SK-N-MC (cell line): ENCODE data around the gene GRK4.

ENCODE experiments used
- EZH2 ChIP-seq: fragments of 200-600 bp; sonication (generic); IDR thresholded peaks from one replicate; pipeline ENCODE4 v1.6.1; 2017; ENCODE audit warnings: antibody characterized with exemption
- POLR2AphosphoS5 ChIP-seq: IDR thresholded peaks from 2 replicates; pipeline ENCODE4 v1.6.1; 2012; ENCODE audit warnings: mild to moderate bottlenecking, low read depth, low read length, borderline replicate concordance

DNA sequence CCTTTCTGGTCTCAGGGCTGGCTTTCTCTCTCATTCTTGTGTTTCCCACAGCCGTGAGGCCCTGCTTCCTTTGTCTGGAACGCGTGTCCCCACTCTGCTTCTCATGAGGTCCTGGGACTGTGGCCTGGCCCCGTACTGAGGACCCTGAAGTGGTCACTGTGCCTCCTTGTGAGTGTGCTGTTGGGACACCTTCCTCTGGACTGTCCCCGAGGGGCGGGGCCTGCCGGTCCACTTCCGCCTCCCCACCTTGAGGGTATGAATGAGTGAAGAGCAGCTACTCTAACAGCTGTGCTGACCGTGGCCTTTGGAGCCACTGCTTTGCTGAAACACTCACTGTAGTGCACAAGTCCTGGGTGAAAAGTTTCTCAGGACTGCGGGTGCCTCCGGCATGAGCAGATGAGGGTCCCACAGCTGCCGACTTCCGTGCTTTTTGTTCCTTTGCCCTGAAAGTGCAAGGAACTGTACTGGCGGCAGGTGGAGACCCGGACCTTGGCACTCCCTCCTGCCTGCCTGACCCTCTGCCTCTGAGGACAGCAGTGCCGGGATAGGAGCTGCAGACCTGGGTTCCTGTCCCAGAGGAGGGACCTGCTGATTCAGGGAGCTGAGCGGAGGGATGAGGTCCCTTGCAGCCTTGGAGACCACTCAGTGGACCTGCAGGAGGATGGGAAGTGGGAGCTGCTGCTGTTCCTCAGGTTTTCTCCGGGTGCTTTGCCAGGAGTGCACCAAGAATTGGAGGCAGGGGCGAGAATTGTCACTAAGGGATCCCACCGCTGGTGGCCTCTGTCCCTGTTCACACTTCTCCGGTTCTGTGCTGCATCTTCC is 73.0 kb downstream of the GRK4 start:
- TF ChIP-seq EZH2 (no peak), POLR2AphosphoS5 (no peak)
